Panc1 (cell line): ENCODE results near the gene CDK14. TPM values are rescaled to one million over a fixed set of nuclear protein-coding genes. Genes with fewer than 3 reads are reported as not detected.

Source experiments
- ATAC-seq: fragments of 200-7000 bp; cut with Tn5 transposase; 2 replicates; pipeline ENCODE4 v1.9.1; 2020; ENCODE audit warnings: mild to moderate bottlenecking, moderate library complexity
- BruUV-seq: library from RNA; stranded (reverse); fragments of 400-500 nt; replicated peaks from 2 replicates; lab custom pipeline; 2021; lab: Mats Ljungman, UMichigan
- CTCF ChIA-PET: fragments of 300-600 bp; sonication (Branson Sonifier 250); formaldehyde crosslinking; loops from one replicate; lab custom pipeline; 2022; ENCODE audit warnings: antibody characterized with exemption; lab: Charles Lee
- POLR2A ChIA-PET: fragments of 300-600 bp; sonication (Branson Sonifier 250); formaldehyde crosslinking; loops from one replicate; lab custom pipeline; 2022; ENCODE audit warnings: antibody characterized with exemption; lab: Charles Lee
- DNase-seq: peaks from one replicate; pipeline ENCODE4 v3.0.0-alpha.2; 2010; ENCODE audit warnings: low read depth, low spot score
- H3K27ac ChIP-seq: 2 replicates; pipeline ENCODE4 v1.5.1; 2011; ENCODE audit warnings: mild to moderate bottlenecking, low read length, inconsistent platforms
- H3K27me3 ChIP-seq: fragments of 200-500 bp; sonication (Bioruptor generic); 2 replicates; pipeline ENCODE4 v1.6.0; 2014; ENCODE audit warnings: low read length, inconsistent platforms; ENCODE audit not compliant: control insufficient read depth, insufficient read depth
- H3K36me3 ChIP-seq: fragments of 200-500 bp; sonication (Bioruptor generic); 2 replicates; pipeline ENCODE4 v1.5.1; 2014; ENCODE audit warnings: inconsistent platforms, mild to moderate bottlenecking, low read length, moderate library complexity; ENCODE audit not compliant: control insufficient read depth, insufficient read depth
- H3K4me1 ChIP-seq: 2 replicates; pipeline ENCODE4 v1.5.1; 2011; ENCODE audit warnings: inconsistent platforms, mild to moderate bottlenecking, low read length, moderate library complexity; ENCODE audit not compliant: control insufficient read depth, insufficient read depth
- H3K4me3 ChIP-seq, 2 experiments: 2 replicates each; pipeline ENCODE4 v1.5.1; 2011 to 2012; ENCODE audit warnings: low read depth in 2 of 2, low read length in 2 of 2, mild to moderate bottlenecking in 2 of 2, inconsistent platforms in 1 of 2, moderate library complexity in 1 of 2
- H3K9me3 ChIP-seq: fragments of 200-500 bp; sonication (Bioruptor generic); 2 replicates; pipeline ENCODE4 v1.5.1; 2014; ENCODE audit warnings: low read depth, mild to moderate bottlenecking, inconsistent platforms, low read length, moderate library complexity; ENCODE audit not compliant: control insufficient read depth, insufficient read depth
- POLR2AphosphoS5 ChIP-seq: IDR thresholded peaks from 2 replicates; pipeline ENCODE4 v1.6.1; 2012; ENCODE audit warnings: mild to moderate bottlenecking, low read depth, low read length, moderate library complexity
- SIN3A ChIP-seq: IDR thresholded peaks from 2 replicates; pipeline ENCODE4 v1.6.1; 2012; ENCODE audit warnings: low read depth, mild to moderate bottlenecking, low read length, moderate library complexity, borderline replicate concordance; ENCODE audit not compliant: insufficient read depth
- TCF7L2 ChIP-seq: IDR thresholded peaks from 2 replicates; pipeline ENCODE4 v1.6.1; 2011; ENCODE audit warnings: mild to moderate bottlenecking, low read depth, low read length, inconsistent platforms
- in situ Hi-C: cut with HindIII; loops from 2 replicates; pipeline ENCODE4 v1.10.0; 2016; ENCODE audit warnings: low sequenced_read_pairs, low pct_unique_long_range_greater_than_20kb
- intact Hi-C: fragments of 100-400 bp; cut with micrococcal nuclease; formaldehyde crosslinking; loops from one replicate; pipeline ENCODE4 v1.10.0; 2022; ENCODE audit not compliant: unreplicated experiment
- total RNA-seq: library from RNA; stranded (reverse); gene quantifications from one replicate; pipeline ENCODE4 v1.2.1, GENCODE V29; 2021; ENCODE audit not compliant: unreplicated experiment
- TF ChIP-seq, protein P1 (sequence below): fragments of 450-650 bp; IDR thresholded peaks from 2 replicates; pipeline ENCODE4 v1.5.1; 2017; ENCODE audit warnings: mild to moderate bottlenecking
- TF ChIP-seq, protein P2 (sequence below), 2 experiments: IDR thresholded peaks; 2 replicates each; pipeline ENCODE4 v1.6.1; 2011 to 2012; ENCODE audit warnings: low read depth in 2 of 2, control low read depth in 1 of 2, low read length in 1 of 2, mild to moderate bottlenecking in 1 of 2, moderate library complexity in 1 of 2; ENCODE audit not compliant: insufficient read depth in 1 of 2

CDK14 gene
- total RNA-seq, 1 experiment from 2014 or later: 3.0 TPM

GRCh38 chr7:90736316-90736715 lies 140.2 kb downstream of the CDK14 start:
- Histone ChIP-seq H3K36me3 (no peaks in the 10 kb centered on the region), H3K4me1 (no peaks in the 10 kb centered on the region), H3K4me3 (no peak overlapping the region), H3K27ac (no peak overlapping the region), H3K9me3 (no peaks in the 10 kb centered on the region), H3K27me3 (no peaks in the 10 kb centered on the region)
- in situ Hi-C loops: no loop called here
- ATAC-seq: no peak
- DNase-seq: no peak
- ChIA-PET CTCF (no interaction called here), POLR2A (interaction anchor here (0.7 kb wide), 1 partner anchor 11 kb away, joined by 4 read pairs; no protein-coding TSS in a partner anchor)
- intact Hi-C loops: no loop called here
- no TSS peak for BruUV-seq
- TF ChIP-seq POLR2AphosphoS5 (no peak), SIN3A (no peak), TCF7L2 (no peak)
- TF ChIP-seq, protein P1, sequence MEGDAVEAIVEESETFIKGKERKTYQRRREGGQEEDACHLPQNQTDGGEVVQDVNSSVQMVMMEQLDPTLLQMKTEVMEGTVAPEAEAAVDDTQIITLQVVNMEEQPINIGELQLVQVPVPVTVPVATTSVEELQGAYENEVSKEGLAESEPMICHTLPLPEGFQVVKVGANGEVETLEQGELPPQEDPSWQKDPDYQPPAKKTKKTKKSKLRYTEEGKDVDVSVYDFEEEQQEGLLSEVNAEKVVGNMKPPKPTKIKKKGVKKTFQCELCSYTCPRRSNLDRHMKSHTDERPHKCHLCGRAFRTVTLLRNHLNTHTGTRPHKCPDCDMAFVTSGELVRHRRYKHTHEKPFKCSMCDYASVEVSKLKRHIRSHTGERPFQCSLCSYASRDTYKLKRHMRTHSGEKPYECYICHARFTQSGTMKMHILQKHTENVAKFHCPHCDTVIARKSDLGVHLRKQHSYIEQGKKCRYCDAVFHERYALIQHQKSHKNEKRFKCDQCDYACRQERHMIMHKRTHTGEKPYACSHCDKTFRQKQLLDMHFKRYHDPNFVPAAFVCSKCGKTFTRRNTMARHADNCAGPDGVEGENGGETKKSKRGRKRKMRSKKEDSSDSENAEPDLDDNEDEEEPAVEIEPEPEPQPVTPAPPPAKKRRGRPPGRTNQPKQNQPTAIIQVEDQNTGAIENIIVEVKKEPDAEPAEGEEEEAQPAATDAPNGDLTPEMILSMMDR: no peak
- TF ChIP-seq, protein P2, sequence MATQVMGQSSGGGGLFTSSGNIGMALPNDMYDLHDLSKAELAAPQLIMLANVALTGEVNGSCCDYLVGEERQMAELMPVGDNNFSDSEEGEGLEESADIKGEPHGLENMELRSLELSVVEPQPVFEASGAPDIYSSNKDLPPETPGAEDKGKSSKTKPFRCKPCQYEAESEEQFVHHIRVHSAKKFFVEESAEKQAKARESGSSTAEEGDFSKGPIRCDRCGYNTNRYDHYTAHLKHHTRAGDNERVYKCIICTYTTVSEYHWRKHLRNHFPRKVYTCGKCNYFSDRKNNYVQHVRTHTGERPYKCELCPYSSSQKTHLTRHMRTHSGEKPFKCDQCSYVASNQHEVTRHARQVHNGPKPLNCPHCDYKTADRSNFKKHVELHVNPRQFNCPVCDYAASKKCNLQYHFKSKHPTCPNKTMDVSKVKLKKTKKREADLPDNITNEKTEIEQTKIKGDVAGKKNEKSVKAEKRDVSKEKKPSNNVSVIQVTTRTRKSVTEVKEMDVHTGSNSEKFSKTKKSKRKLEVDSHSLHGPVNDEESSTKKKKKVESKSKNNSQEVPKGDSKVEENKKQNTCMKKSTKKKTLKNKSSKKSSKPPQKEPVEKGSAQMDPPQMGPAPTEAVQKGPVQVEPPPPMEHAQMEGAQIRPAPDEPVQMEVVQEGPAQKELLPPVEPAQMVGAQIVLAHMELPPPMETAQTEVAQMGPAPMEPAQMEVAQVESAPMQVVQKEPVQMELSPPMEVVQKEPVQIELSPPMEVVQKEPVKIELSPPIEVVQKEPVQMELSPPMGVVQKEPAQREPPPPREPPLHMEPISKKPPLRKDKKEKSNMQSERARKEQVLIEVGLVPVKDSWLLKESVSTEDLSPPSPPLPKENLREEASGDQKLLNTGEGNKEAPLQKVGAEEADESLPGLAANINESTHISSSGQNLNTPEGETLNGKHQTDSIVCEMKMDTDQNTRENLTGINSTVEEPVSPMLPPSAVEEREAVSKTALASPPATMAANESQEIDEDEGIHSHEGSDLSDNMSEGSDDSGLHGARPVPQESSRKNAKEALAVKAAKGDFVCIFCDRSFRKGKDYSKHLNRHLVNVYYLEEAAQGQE (IDR thresholded peaks at IDR 0.05; ENCODE audit: insufficient read depth in 1 of 2, low read depth in 2 of 2, low read length in 1 of 2): no peak

DNA sequence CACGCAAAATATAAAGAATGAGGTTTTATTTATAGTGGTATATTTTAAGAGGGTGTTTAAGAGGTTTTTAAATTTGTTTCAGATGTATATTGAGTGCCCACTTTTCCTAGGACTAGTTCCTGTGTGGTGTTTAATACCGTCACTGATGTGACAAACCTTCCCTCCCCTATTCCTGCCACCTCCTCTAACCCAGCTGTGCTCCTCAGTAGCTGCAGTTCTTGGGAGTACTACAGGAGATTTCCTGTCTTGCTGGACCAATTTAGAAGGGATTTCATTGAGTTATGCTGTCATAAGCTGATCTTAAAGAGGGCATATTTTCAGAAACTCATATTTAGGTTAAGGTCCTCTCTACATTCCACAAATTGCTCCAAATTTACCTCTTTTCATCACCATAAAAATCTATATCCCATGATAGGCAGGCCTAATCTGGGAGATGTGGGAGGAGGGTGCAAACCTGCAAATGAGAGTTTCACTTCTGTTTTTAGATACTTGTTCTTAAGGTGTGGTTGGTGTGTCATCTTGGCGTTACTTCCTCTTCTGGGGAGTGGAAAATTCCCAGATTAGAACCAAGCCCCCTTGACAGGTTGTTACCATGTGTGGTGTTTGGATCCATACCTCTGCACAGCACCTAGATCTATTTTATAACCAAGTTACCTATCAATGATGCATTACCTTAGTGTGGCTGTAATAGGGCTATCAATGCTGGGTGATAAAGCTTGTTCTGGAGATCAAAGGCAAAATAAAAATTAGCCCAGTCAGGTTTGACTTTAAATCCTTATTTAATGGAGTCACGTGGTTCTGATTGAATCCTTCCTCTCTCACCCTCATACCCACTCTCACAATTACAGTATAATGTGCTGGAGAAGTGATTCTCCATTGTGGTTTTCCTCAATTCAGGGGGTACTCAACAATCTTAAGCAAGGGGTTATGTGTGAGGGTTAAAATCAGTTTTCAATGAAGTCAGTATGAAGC lies 141.1 kb downstream of the CDK14 start:
- Histone ChIP-seq H3K27me3 (no peaks in the 10 kb centered on the region), H3K4me3 (no peak overlapping the region), H3K9me3 (no peaks in the 10 kb centered on the region), H3K4me1 (no peaks in the 10 kb centered on the region), H3K27ac (no peak overlapping the region), H3K36me3 (no peaks in the 10 kb centered on the region)
- intact Hi-C loops (no loop called here), in situ Hi-C loops (no loop called here)
- no TSS peak for BruUV-seq
- ChIA-PET POLR2A (no interaction called here), CTCF (no interaction called here)
- DNase-seq: no peak
- ATAC-seq: no peak
- TF ChIP-seq, protein P2 (IDR thresholded peaks at IDR 0.05; ENCODE audit: insufficient read depth in 1 of 2, low read depth in 2 of 2, low read length in 1 of 2): no peak
- TF ChIP-seq POLR2AphosphoS5: no peak
- TF ChIP-seq SIN3A: no peak
- TF ChIP-seq TCF7L2: no peak
- TF ChIP-seq, protein P1: no peak
